Testis (tissue), 3 donors: Measurements from ENCODE around the gene EPC1. TPM values are rescaled to one million over a fixed set of nuclear protein-coding genes. Genes with fewer than 3 reads are reported as not detected.
"Not testable (repeated sequence)": the region's sequence is repeated elsewhere in the genome, so short reads cannot be mapped to it uniquely, and the experiment has no call there.

ENCODE experiments used
- DNase-seq: peaks from one replicate; pipeline ENCODE4 v3.0.0-alpha.2; 2019
- H3K27ac ChIP-seq, 2 donors: fragments of 200-600 bp; sonication (generic); one replicate each; pipeline ENCODE4 v1.5.1; 2019
- H3K27me3 ChIP-seq: fragments of 200-600 bp; sonication (generic); one replicate; pipeline ENCODE4 v1.5.1; 2019
- H3K36me3 ChIP-seq: fragments of 200-600 bp; sonication (generic); one replicate; pipeline ENCODE4 v1.5.1; 2017; ENCODE audit warnings: low read depth; ENCODE audit errors: missing control alignments
- H3K4me1 ChIP-seq: fragments of 200-600 bp; sonication (generic); one replicate; pipeline ENCODE4 v1.5.1; 2019
- H3K4me3 ChIP-seq, 2 donors: fragments of 200-600 bp; sonication (generic); one replicate each; pipeline ENCODE4 v1.5.1; 2017 to 2019
- H3K9me3 ChIP-seq: fragments of 200-600 bp; sonication (generic); one replicate; pipeline ENCODE4 v1.5.1; 2017
- CTCF ChIP-seq, 3 experiments: fragments of 450-650 bp in 2 of 3; fragments of 200-600 bp in 1 of 3; sonication (generic) in 1 of 3; IDR thresholded peaks; one replicate each; pipeline ENCODE4 v1.5.1; 2016 to 2019; ENCODE audit warnings: antibody characterized with exemption in 3 of 3, mild to moderate bottlenecking in 2 of 3, moderate library complexity in 1 of 3
- POLR2A ChIP-seq: fragments of 450-650 bp; IDR thresholded peaks from one replicate; pipeline ENCODE4 v1.6.1; 2017; ENCODE audit warnings: antibody characterized with exemption, mild to moderate bottlenecking, moderate library complexity
- WGBS, 2 donors: methylation state at CpG; one replicate each; pipeline ENCODE4 v1.1.5; 2018; 5-methylcytosine and 5-hydroxymethylcytosine counted together
- intact Hi-C: fragments of 100-400 bp; cut with DNase I; formaldehyde crosslinking; loops from one replicate; pipeline ENCODE4 v1.15.1; 2023; ENCODE audit warnings: low total_unique reads
- polyA plus RNA-seq: library from polyadenylated mRNA; stranded (reverse); fragments of 350-450 nt; fragmentation: Illumina TruSeq; extraction: RNeasy Lipid Tissue Mini Kit (QIAGEN cat#74804); gene quantifications from one replicate; pipeline ENCODE4 v1.2.3, GENCODE V29; 2014; ENCODE audit warnings: low read depth, low replicate concordance; ENCODE audit not compliant: insufficient read depth
- small RNA-seq, 2 donors: library from RNA; depleted of rRNA; stranded (forward); fragments of <200 nt; gene quantifications; one replicate each; pipeline ENCODE3, GENCODE V24; 2016
- total RNA-seq, 2 donors: library from RNA; depleted of rRNA; stranded (reverse); fragments of >200 nt; gene quantifications; one replicate each; pipeline ENCODE4 v1.2.3, GENCODE V29; 2016

EPC1 gene
- total and polyA plus RNA-seq, 3 donors from 2014 or later, result 34.8 to 65.8 (median 65.4) TPM

GRCh38 chr10:32227802-32228201, 119.2 kb downstream of the EPC1 start:
- intact Hi-C loops, result no loop called here
- H3K9me3 ChIP-seq, result no peaks in the 10 kb centered on the region
- H3K4me3 ChIP-seq, result no peak overlapping the region
- no peaks in the 10 kb centered on the region for H3K27me3 ChIP-seq
- TF ChIP-seq POLR2A (no peak), CTCF (IDR thresholded peaks at IDR 0.05) (no peak)
- H3K36me3 ChIP-seq, result no peaks in the 10 kb centered on the region
- H3K4me1 ChIP-seq, result no peaks in the 10 kb centered on the region
- H3K27ac ChIP-seq, result no peak overlapping the region
- no peak for DNase-seq
- 45 to 79% methylated on average over 2 of the region's 2 CpGs for WGBS, 2 donors

GRCh38 chr10:32226624-32227023, 120.3 kb downstream of the EPC1 start:
- no peak overlapping the region for H3K27ac ChIP-seq
- intact Hi-C loops, result no loop called here
- no peaks in the 10 kb centered on the region for H3K27me3 ChIP-seq
- H3K4me3 ChIP-seq, result no peak overlapping the region
- 93 to 100% methylated on average over 1 of the region's 1 CpG for WGBS, 2 donors
- no peaks in the 10 kb centered on the region for H3K36me3 ChIP-seq
- no peak for TF ChIP-seq POLR2A
- no peak for TF ChIP-seq CTCF (IDR thresholded peaks at IDR 0.05)
- no peak for DNase-seq
- no peaks in the 10 kb centered on the region for H3K9me3 ChIP-seq
- H3K4me1 ChIP-seq, result no peaks in the 10 kb centered on the region

GRCh38 chr10:32225976-32226375, 121.0 kb downstream of the EPC1 start:
- no peak overlapping the region for H3K4me3 ChIP-seq
- H3K4me1 ChIP-seq, result no peaks in the 10 kb centered on the region
- WGBS, 2 donors, result 24 to 43% methylated on average over 7 to 8 of the region's 8 CpGs
- peak; percentile 35 for DNase-seq
- TF ChIP-seq CTCF (IDR thresholded peaks at IDR 0.05), result no peak
- TF ChIP-seq POLR2A, result no peak
- H3K9me3 ChIP-seq, result no peaks in the 10 kb centered on the region
- H3K27ac ChIP-seq, result no peak overlapping the region
- no peaks in the 10 kb centered on the region for H3K36me3 ChIP-seq
- no peaks in the 10 kb centered on the region for H3K27me3 ChIP-seq
- intact Hi-C loops, result no loop called here

- intact Hi-C loops, H3K27ac ChIP-seq, H3K4me1 ChIP-seq, DNase-seq, H3K27me3 ChIP-seq, H3K4me3 ChIP-seq, H3K36me3 ChIP-seq, H3K9me3 ChIP-seq: not testable (repeated sequence)
- WGBS, 2 donors, result 76 to 83% methylated on average over 4 of the region's 4 CpGs
Observed at GRCh38 chr10:32222376-32222775, 124.6 kb downstream of the EPC1 start.

- DNase-seq, H3K4me1 ChIP-seq, H3K36me3 ChIP-seq, H3K4me3 ChIP-seq, H3K27ac ChIP-seq, H3K9me3 ChIP-seq, H3K27me3 ChIP-seq, intact Hi-C loops: not testable (repeated sequence)
- WGBS, 2 donors, result 82 to 90% methylated on average over 6 of the region's 6 CpGs
Observed at GRCh38 chr10:32219156-32219555, 127.8 kb downstream of the EPC1 start.

GRCh38 chr10:32218206-32219044, 128.5 kb downstream of the EPC1 start:
- H3K4me1 ChIP-seq, intact Hi-C loops, H3K27ac ChIP-seq, DNase-seq, H3K27me3 ChIP-seq, H3K36me3 ChIP-seq, H3K9me3 ChIP-seq, H3K4me3 ChIP-seq: not testable (repeated sequence)
- WGBS, 2 donors, result 71 to 74% methylated on average over 5 of the region's 5 CpGs

Small RNA genes lying within 50 kb of the gene (small RNA-seq; reads per million reads assigned to genes)
- gene RNU6-1244P, result 0 reads per million in 2 donors

Other genes starting within 250 kb of the EPC1 start
- gene CCDC7, start 99.0 kb upstream of the EPC1 start, total RNA-seq, result 100 to 1,000 TPM in 1 of 2 donors, 10 to 100 TPM in 1; 74.5 to 146 TPM
- 74.0 TPM for gene CCDC7, start 99.0 kb upstream of the EPC1 start, polyA plus RNA-seq